Adrenal gland (tissue), 5 donors: Measurements from ENCODE around the gene CACHD1.

Experiments used
- POLR2A ChIP-seq, 2 donors: fragments of 450-650 bp; IDR thresholded peaks; one replicate each; pipeline ENCODE4 v1.6.1; 2017; ENCODE audit warnings: antibody characterized with exemption in 2 of 2, mild to moderate bottlenecking in 2 of 2, moderate library complexity in 1 of 2
- TF ChIP-seq, protein P1 (sequence below), 6 experiments: fragments of 450-650 bp in 4 of 6; fragments of 200-600 bp in 2 of 6; sonication (generic) in 1 of 6; IDR thresholded peaks; 1 replicate in 5 of 6; 2 replicates in 1 of 6; pipeline versions ENCODE4 v1.5.1 to v1.8.0; 2016 to 2021; ENCODE audit warnings: antibody characterized with exemption in 6 of 6, mild to moderate bottlenecking in 2 of 6, moderate library complexity in 1 of 6
- donor health status: DM: no; HTN: no; CAD: no.

DNA sequence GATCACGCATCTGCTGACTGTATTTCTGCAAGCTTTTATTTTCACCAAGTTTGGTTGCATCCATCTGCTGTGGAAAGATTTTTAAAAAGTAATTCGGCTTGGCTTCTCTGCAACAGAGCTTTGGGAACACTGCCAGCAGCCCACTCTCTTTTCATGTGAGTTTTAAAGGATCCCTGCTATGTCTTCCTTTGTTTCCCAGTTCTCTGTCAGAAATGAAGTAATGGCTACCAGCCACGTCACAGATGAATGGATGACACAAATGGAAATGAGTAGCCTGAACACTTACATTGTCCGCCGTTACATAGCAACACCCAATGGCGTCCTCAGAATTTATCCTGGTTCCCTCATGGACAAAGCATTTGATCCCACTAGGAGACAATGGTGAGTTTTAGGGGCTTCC is 194.4 kb downstream of the CACHD1 start:
- no peak for TF ChIP-seq POLR2A (IDR thresholded peaks at IDR 0.05)
- TF ChIP-seq, protein P1, sequence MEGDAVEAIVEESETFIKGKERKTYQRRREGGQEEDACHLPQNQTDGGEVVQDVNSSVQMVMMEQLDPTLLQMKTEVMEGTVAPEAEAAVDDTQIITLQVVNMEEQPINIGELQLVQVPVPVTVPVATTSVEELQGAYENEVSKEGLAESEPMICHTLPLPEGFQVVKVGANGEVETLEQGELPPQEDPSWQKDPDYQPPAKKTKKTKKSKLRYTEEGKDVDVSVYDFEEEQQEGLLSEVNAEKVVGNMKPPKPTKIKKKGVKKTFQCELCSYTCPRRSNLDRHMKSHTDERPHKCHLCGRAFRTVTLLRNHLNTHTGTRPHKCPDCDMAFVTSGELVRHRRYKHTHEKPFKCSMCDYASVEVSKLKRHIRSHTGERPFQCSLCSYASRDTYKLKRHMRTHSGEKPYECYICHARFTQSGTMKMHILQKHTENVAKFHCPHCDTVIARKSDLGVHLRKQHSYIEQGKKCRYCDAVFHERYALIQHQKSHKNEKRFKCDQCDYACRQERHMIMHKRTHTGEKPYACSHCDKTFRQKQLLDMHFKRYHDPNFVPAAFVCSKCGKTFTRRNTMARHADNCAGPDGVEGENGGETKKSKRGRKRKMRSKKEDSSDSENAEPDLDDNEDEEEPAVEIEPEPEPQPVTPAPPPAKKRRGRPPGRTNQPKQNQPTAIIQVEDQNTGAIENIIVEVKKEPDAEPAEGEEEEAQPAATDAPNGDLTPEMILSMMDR (IDR thresholded peaks at IDR 0.05): no peak
